Mesothelial cell of epicardium (in vitro differentiated cells): ENCODE data around the gene RPL13. TPM values are rescaled to one million over a fixed set of nuclear protein-coding genes. Genes with fewer than 3 reads are reported as not detected.

Source experiments
- DNase-seq, 2 experiments: peaks; one replicate each; pipeline ENCODE4 v3.0.0; 2021; ENCODE audit warnings: low spot score in 2 of 2; ENCODE audit not compliant: unreplicated experiment in 2 of 2
- H3K27ac Mint-ChIP-seq: 2 replicates; pipeline ENCODE4 v1.8.0; 2021; ENCODE audit warnings: mixed read lengths
- H3K27me3 Mint-ChIP-seq: 2 replicates; pipeline ENCODE4 v1.8.0; 2021; ENCODE audit warnings: low read depth, mixed read lengths
- H3K36me3 Mint-ChIP-seq: 2 replicates; pipeline ENCODE4 v1.8.0; 2021; ENCODE audit warnings: mixed read lengths
- H3K4me1 Mint-ChIP-seq: 2 replicates; pipeline ENCODE4 v1.8.0; 2021; ENCODE audit warnings: mixed read lengths
- H3K4me3 Mint-ChIP-seq: 2 replicates; pipeline ENCODE4 v1.8.0; 2021; ENCODE audit warnings: mild to moderate bottlenecking, moderate library complexity, mixed read lengths
- H3K9me3 Mint-ChIP-seq: 2 replicates; pipeline ENCODE4 v1.8.0; 2021; ENCODE audit warnings: mixed read lengths
- total RNA-seq: library from RNA; stranded (reverse); gene quantifications from 3 replicates; pipeline ENCODE4 v1.2.1, GENCODE V29; 2021
- TF ChIP-seq, protein P1 (sequence below): fragments of 200-600 bp; sonication (generic); IDR thresholded peaks from one replicate; pipeline ENCODE4 v1.5.0; 2021; ENCODE audit warnings: antibody characterized with exemption; ENCODE audit not compliant: unreplicated experiment

Gene RPL13
- total RNA-seq, 1 donor from 2014 or later, result 2,065 TPM

DNA sequence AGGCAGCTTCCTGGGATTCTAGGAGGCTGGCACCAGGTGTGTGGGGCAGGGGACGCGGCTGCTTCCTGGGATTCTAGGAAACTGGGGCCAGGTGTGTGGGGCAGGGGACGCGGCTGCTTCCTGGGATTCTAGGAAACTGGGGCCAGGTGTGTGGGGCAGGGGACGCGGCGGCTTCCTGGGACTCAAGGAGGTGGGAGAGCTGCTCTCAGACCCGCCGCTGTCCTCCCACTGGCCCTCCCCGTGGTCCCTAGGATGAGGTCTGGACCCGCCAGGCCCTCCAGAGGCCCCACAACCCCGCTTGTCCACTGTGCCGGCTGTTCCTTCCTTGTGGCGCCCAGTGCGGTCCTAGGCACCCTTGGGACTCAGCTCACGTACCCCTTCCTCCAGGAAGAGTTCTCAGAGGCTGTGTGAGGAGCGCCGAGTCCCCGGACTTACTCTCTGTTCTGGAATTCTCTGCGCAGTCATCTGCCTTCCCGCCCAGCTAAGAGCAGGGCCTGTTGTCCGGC lies 53.5 kb downstream of the RPL13 start:
- TF ChIP-seq, protein P1, sequence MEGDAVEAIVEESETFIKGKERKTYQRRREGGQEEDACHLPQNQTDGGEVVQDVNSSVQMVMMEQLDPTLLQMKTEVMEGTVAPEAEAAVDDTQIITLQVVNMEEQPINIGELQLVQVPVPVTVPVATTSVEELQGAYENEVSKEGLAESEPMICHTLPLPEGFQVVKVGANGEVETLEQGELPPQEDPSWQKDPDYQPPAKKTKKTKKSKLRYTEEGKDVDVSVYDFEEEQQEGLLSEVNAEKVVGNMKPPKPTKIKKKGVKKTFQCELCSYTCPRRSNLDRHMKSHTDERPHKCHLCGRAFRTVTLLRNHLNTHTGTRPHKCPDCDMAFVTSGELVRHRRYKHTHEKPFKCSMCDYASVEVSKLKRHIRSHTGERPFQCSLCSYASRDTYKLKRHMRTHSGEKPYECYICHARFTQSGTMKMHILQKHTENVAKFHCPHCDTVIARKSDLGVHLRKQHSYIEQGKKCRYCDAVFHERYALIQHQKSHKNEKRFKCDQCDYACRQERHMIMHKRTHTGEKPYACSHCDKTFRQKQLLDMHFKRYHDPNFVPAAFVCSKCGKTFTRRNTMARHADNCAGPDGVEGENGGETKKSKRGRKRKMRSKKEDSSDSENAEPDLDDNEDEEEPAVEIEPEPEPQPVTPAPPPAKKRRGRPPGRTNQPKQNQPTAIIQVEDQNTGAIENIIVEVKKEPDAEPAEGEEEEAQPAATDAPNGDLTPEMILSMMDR, result no peak
- no peaks in the 10 kb centered on the region for H3K9me3 Mint-ChIP-seq
- no peak overlapping the region for H3K4me3 Mint-ChIP-seq
- H3K4me1 Mint-ChIP-seq, result peaks cover 8% of the 10 kb centered on the region
- no peak overlapping the region for H3K27ac Mint-ChIP-seq
- DNase-seq, result no peak
- no peaks in the 10 kb centered on the region for H3K36me3 Mint-ChIP-seq
- peaks cover 3% of the 10 kb centered on the region for H3K27me3 Mint-ChIP-seq

Other genes starting within 250 kb of the RPL13 start
- gene ANKRD11, start 70.1 kb upstream of the RPL13 start, total RNA-seq, result 230 to 247 TPM (median 233 TPM) in 3 replicates
- 186 to 199 TPM (median 187 TPM) in 3 replicates for gene SPG7, start 52.3 kb upstream of the RPL13 start, total RNA-seq
- 1.2 to 1.7 TPM (median 1.2 TPM) in 3 replicates for gene CPNE7, start 15.1 kb downstream of the RPL13 start, total RNA-seq
- 0.36 to 0.47 TPM (median 0.38 TPM) in 3 replicates for gene DPEP1, start 53.0 kb downstream of the RPL13 start, total RNA-seq
- gene CHMP1A, start 97.0 kb downstream of the RPL13 start, total RNA-seq, result 106 to 109 TPM (median 109 TPM) in 3 replicates
- gene SPATA33, start 97.2 kb downstream of the RPL13 start, total RNA-seq, result 13.5 to 14.7 TPM (median 14.4 TPM) in 3 replicates
- 115 to 130 TPM (median 122 TPM) in 3 replicates for gene CDK10, start 126.0 kb downstream of the RPL13 start, total RNA-seq
- gene SPATA2L, start 141.0 kb downstream of the RPL13 start, total RNA-seq, result 7.5 to 9.5 TPM (median 8.8 TPM) in 3 replicates
- gene VPS9D1, start 160.2 kb downstream of the RPL13 start, total RNA-seq, result 17.1 to 18.3 TPM (median 17.5 TPM) in 3 replicates
- 35.0 to 42.2 TPM (median 39.3 TPM) in 3 replicates for gene ZNF276, start 160.9 kb downstream of the RPL13 start, total RNA-seq